Testis (tissue), 2 donors: Measurements from ENCODE around the gene EDC4.

Experiments
- CTCF ChIP-seq, 3 experiments: fragments of 450-650 bp in 2 of 3; fragments of 200-600 bp in 1 of 3; sonication (generic) in 1 of 3; IDR thresholded peaks; one replicate each; pipeline ENCODE4 v1.5.1; 2016 to 2019; ENCODE audit warnings: antibody characterized with exemption in 3 of 3, mild to moderate bottlenecking in 2 of 3, moderate library complexity in 1 of 3
- POLR2A ChIP-seq: fragments of 450-650 bp; IDR thresholded peaks from one replicate; pipeline ENCODE4 v1.6.1; 2017; ENCODE audit warnings: antibody characterized with exemption, mild to moderate bottlenecking, moderate library complexity

- TF ChIP-seq CTCF (IDR thresholded peaks at IDR 0.05) (no peak), POLR2A (no peak)
Measured at GRCh38 chr16:67848118-67848517, 24.7 kb upstream of the EDC4 start.
